Measurements from ENCODE around the gene GPRC6A. TPM values are rescaled to one million over a fixed set of nuclear protein-coding genes. Genes with fewer than 3 reads are reported as not detected.

Gene GPRC6A
- total and polyA plus RNA-seq, 2 of the 13 experiments (the other 11 are each of a cell fraction or from before 2014, with no cell fraction given) = not detected

DNA sequence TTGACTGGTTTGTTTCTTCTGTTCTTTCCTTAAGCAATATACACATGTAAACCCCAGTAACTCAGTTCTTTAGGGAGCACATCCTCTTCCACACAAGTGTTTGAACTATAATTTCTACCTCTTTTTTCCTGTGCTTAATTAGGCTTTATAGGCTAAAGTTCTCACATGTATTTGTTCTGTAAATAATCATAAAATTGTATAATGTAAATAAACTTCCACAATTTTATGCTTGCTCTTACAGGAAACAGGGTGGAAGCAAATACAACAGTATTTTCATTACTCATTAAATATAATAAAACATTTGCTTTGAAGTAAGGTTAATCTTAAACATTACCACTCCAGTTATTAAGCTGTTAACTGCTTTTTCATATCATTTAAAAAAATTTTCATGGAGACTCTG, 26.9 kb downstream of the GPRC6A start (continued):
- TF ChIP-seq, protein P1, sequence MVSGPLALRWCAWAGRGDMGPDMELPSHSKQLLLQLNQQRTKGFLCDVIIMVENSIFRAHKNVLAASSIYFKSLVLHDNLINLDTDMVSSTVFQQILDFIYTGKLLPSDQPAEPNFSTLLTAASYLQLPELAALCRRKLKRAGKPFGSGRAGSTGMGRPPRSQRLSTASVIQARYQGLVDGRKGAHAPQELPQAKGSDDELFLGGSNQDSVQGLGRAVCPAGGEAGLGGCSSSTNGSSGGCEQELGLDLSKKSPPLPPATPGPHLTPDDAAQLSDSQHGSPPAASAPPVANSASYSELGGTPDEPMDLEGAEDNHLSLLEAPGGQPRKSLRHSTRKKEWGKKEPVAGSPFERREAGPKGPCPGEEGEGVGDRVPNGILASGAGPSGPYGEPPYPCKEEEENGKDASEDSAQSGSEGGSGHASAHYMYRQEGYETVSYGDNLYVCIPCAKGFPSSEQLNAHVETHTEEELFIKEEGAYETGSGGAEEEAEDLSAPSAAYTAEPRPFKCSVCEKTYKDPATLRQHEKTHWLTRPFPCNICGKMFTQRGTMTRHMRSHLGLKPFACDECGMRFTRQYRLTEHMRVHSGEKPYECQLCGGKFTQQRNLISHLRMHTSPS (CRISPR knock-in tag; IDR thresholded peaks at IDR 0.05; ENCODE audit: low read depth) = no peak
- TF ChIP-seq BCL6 (CRISPR knock-in tag; IDR thresholded peaks at IDR 0.05) (no peak), HCFC1 (IDR thresholded peaks at IDR 0.05; ENCODE audit: low read depth, low read length) (no peak), ZNF710 (CRISPR knock-in tag; IDR thresholded peaks at IDR 0.05; ENCODE audit: borderline replicate concordance) (no peak), PHF8 (CRISPR knock-in tag; IDR thresholded peaks at IDR 0.05) (no peak), PCBP2 (optimal IDR thresholded peaks at IDR 0.05; ENCODE audit: low read depth, low read length, poor library complexity, severe bottlenecking) (no peak), MAF1 (CRISPR knock-in tag; IDR thresholded peaks at IDR 0.05; ENCODE audit: borderline replicate concordance) (no peak), ZNF816 (CRISPR knock-in tag; IDR thresholded peaks at IDR 0.05; ENCODE audit: borderline replicate concordance) (no peak)

DNA sequence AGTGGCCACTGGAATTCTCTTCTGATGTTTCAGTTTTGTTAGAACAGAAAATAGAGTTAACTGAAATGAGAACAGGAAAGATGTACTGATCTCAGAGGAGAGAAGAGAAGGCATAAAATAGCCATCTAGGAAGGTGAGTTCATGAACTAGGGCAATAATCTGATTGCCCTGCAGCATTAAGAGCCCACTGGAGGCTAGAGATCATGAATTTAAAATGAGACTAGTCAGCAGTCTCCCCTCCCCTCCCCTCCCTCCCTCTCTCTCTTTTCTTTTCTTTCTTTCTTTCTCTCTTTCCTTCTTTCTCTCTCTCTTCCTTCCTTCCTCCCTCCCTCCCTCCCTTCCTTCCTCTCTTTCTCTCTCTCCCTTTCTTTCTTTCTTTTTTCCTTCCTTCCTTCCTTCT, 28.9 kb downstream of the GPRC6A start:
- H3K27ac ChIP-seq (ENCODE audit: extremely low read length, insufficient read depth, low read length) = no peak overlapping the region
- no peaks in the 10 kb centered on the region for H3K9me3 ChIP-seq (ENCODE audit: low read length)
- H3K4me1 ChIP-seq (ENCODE audit: insufficient read depth, low read length) = no peaks in the 10 kb centered on the region
- ChIA-PET CTCF (ENCODE audit: low intra/inter-chr PET ratio, low total read pairs) (no interaction called here), POLR2A (no interaction called here)
- in situ Hi-C loops (cut with HindIII; ENCODE audit: extremely low pct_ligation_motif_present, low pct_unique_long_range_greater_than_20kb) (no loop called here), intact Hi-C loops (cut with micrococcal nuclease; ENCODE audit: unreplicated experiment) (no loop called here)
- H4K20me1 ChIP-seq (ENCODE audit: insufficient read depth, low read length) = no peaks in the 10 kb centered on the region
- no peak for ATAC-seq
- no peaks in the 10 kb centered on the region for H3K79me2 ChIP-seq (ENCODE audit: insufficient read depth, low read length)
- TF ChIP-seq SIN3A (IDR thresholded peaks at IDR 0.05; ENCODE audit: borderline replicate concordance, low read depth, low read length) (no peak), HNRNPK (IDR thresholded peaks at IDR 0.05; ENCODE audit: low read depth, low read length, poor library complexity, severe bottlenecking) (peak; percentile 70)
- no peak for FAIRE-seq
- H2AFZ ChIP-seq (ENCODE audit: low read length) = no peak overlapping the region
- no TSS peak for BruUV-seq (replicated peaks)
- no peak overlapping the region for H3K4me2 ChIP-seq (ENCODE audit: low read depth, low read length)
- H3K36me3 ChIP-seq (replicated peaks in 1 of 2; ENCODE audit: control insufficient read depth in 1 of 2, insufficient read depth in 2 of 2, low read length in 2 of 2) = no peaks in the 10 kb centered on the region
- no peak overlapping the region for H3K4me3 ChIP-seq (replicated peaks in 1 of 3; ENCODE audit: insufficient read depth in 1 of 3, low read depth in 2 of 3, low read length in 3 of 3)
- H3K27me3 ChIP-seq (ENCODE audit: control insufficient read depth in 1 of 2, insufficient read depth in 2 of 2, low read length in 2 of 2) = no peaks in the 10 kb centered on the region; a peak in 1 of 5 replicates
- no peak overlapping the region for H3K9ac ChIP-seq (ENCODE audit: insufficient read depth, low read depth, low read length)
- DNase-seq (ENCODE audit: low spot score) = no peak

All from HepG2 (cell line).